NCI-H1694 (cell line): ENCODE data around the gene CTCFL.

ENCODE experiments used
- DNase-seq: peaks from one replicate; lab custom pipeline; 2025; lab: John Stamatoyannopoulos, UW

CTCFL gene

GRCh38 chr20:57464642-57465211, 60.2 kb downstream of the CTCFL start:
- no peak for DNase-seq

DNA sequence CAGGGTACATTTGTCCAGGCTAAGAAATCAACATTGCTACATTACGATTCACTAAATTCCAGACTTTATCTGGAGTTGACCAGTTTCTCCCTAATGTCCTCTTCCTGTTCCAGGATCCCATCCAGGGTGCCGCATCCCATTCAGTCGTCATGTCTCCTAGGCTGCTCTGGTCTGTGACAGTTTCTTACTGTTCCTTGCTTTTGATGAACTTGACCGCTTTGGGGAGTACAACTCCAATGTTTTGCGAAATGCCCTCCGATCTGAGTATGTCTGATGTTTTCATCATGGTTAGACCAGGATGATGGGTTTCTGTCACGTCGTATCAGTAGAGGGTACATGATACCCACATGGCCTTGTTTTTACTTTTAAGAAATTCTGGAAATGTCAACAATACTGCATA, 62.2 kb downstream of the CTCFL start:
- no peak for DNase-seq

DNA sequence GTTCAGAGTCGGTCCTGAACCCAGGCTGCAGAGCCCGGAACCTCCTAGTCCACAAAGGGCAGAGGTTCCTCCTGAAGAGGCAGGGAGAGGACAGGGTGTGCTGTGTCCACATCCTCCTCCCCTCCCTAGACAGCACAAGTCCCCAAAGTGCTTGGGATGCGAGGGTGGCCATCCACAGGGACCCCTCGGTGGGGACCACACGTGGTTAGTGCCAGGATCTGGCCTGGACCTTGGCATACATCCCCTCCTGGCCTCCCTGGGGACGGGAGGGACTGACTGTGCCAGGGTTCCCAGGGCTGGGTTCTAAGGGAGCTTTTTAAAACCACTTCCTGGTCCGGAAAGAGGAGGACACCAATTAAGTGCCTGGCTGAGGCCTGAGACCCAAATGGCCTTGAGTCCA, 63.2 kb downstream of the CTCFL start:
- no peak for DNase-seq

- DNase-seq, result no peak
Measured at GRCh38 chr20:57460781-57461465, 64.0 kb downstream of the CTCFL start.

- no peak for DNase-seq
Measured at GRCh38 chr20:57459897-57460296, 65.0 kb downstream of the CTCFL start.

DNA sequence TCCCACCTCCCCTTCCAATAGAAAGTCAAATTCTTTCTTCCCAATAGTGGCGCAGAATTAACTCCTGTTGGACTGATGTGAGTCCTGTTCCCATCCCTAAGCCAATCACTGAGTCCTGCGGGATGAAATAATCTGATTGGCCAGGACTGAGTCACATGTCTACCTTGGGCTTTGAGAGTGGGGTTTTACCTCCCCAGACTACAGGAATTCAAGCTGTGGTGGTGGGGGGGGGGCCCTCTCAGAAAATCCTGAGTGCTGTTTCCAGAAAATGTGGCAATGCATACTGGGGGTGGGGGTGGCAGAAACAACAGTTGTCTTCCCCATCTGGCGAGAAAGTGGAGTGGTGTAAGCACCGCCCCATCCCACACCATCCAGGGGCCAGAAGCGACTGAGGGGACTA, 65.7 kb downstream of the CTCFL start:
- DNase-seq, result no peak

- DNase-seq, result no peak
Measured at GRCh38 chr20:57458400-57459160, 66.4 kb downstream of the CTCFL start.

GRCh38 chr20:57457243-57458095, 67.5 kb downstream of the CTCFL start:
- no peak for DNase-seq

DNA sequence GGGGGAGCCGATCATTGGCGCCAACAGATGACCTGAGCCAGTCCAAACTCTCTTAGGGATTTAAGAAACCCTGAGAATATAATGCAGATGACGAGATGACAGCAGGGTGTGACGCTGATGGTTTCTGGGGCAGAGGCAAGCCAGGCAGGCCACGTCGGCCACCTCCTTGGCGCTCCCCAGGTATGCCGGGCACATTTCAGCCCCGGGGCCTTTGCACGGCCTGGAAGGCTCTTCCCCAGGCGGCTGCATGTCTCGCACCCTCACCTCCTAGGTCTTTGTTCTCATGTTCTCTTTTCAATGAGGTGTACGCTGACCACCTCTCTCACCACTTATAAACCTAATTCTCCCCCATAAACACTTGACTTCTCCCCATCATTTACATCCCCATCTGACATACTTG, 68.8 kb downstream of the CTCFL start:
- no peak for DNase-seq

DNA sequence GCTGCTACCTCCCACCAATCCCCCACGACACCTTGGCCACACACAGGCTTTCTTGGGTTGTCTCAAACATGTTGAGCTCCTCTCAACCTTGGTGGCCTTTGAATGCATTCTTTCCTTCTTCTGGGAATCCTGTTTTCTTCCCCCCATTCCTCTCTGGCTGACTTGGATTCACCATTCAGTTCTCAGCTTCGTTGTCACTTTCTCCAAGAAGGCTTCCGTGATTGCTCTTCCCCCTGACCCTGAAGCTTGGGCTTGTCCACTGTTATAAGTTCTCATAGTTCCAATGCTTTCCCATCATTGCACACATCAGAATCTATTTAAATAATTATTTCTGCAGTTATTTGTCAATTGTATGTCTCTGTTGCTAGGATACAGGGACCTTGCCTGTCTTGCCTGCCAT, 69.6 kb downstream of the CTCFL start:
- no peak for DNase-seq

- no peak for DNase-seq
Measured at GRCh38 chr20:57451795-57452661, 72.9 kb downstream of the CTCFL start.

DNA sequence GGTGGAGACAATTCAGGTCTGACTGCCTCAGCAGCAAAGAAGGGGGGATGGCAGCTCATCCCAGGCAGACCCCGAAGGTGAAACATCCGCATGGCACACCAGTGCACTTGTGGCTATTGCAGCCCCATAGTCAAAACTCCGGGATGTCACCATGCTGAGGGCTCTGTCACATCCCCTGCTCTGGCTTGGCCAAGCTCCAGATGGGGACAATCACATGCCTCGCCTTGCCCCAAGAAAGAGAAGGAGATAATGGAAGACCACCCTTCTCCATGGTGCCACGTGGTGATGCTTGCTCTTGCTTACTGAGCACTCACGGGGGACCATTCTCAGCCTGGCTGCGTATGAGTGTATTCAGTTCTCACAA, 73.5 kb downstream of the CTCFL start:
- DNase-seq, result no peak

- DNase-seq, result no peak
Measured at GRCh38 chr20:57450931-57451330, 74.0 kb downstream of the CTCFL start.

DNA sequence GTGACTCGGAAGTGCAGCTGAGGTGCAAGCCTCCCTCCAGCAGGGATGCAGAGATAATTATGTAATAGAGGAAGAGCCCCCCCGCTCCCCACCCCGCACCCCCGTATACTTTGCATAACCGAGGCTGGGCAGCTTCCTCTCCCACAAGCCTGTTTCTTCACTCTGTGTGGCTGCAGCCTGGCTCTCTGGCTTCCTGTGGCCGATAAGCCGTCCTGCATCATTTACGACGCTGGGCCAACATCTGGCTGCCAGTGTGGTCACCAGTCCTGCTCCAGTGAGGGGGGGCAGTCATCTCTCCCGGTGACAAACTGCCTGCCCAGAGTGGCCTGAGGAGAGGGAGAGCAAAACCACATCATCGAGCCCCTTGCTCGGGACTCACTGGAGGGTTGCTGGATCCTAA, 74.5 kb downstream of the CTCFL start:
- no peak for DNase-seq

DNA sequence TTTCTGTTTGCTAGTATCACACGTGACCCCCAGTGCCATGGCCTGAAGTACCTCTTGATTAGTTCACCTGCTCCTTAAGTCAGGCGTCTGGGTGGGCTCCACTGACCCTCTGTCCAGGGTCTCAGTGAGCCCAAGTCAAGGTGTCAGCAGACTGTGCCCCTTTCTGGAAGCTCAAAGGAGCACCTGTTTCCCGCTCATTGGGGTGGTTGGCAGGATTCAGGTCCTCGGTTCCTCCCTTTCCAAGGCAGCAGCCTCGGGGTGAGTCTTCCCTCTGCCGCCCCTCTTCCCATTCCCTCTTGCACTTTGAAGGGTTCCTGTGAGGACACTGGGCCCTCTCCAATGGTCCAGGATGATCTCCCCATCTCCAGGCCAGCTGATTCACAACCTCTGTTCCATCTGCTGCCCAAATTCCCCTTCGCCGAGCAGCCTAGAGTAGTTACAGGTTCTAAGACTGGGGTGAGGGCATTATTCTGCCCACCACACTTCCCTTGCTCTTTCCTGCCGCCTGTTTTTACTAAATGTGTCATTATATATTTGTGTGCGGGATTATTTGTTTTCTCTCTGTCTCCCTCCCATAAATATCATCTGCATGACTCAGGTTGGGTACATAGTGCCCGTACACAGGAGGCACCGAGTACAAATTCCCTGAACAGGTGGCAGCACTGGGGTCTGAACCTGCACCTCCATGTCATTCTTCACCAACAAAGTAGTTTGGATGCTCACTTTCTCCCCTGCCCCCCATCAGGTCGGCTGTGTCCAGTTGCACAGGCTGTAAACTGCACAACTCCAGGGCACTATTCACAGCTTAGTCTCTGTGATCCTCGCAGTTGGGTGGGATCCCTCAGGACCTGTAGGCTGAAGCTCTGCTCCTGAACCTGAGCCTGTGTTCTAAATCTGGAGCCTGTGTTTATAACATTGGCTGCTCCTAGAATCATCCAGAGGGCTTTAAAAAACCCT, 75.3 kb downstream of the CTCFL start:
- no peak for DNase-seq

GRCh38 chr20:57448764-57449354, 76.1 kb downstream of the CTCFL start:
- DNase-seq, result no peak
